Transverse colon (tissue), 4 donors: Measurements from ENCODE around the gene SUPT7L. TPM values are rescaled to one million over a fixed set of nuclear protein-coding genes. Genes with fewer than 3 reads are reported as not detected.
A peak's percentile ranks its signal among the peaks of the same experiment; 100 is the strongest.
"Not testable (repeated sequence)": the region's sequence is repeated elsewhere in the genome, so short reads cannot be mapped to it uniquely, and the experiment has no call there.

Experiments
- DNase-seq: peaks from one replicate; pipeline ENCODE4 v3.0.0-alpha.2; 2019
- H3K27ac ChIP-seq, 4 donors: fragments of 200-600 bp; sonication (generic); 2 replicates each; pipeline ENCODE4 v1.5.1; 2016 to 2018; ENCODE audit warnings: inconsistent platforms in 4 of 4
- H3K27me3 ChIP-seq: fragments of 200-600 bp; sonication (generic); 2 replicates; pipeline ENCODE4 v1.5.1; 2017; ENCODE audit warnings: inconsistent platforms
- H3K36me3 ChIP-seq, 4 donors: fragments of 200-600 bp; sonication (generic); 2 replicates each; pipeline ENCODE4 v1.5.1; 2017 to 2019; ENCODE audit warnings: inconsistent platforms in 4 of 4
- H3K4me1 ChIP-seq, 4 donors: fragments of 200-600 bp; sonication (generic); 2 replicates each; pipeline ENCODE4 v1.5.1; 2017 to 2020; ENCODE audit warnings: inconsistent platforms in 4 of 4
- H3K4me3 ChIP-seq, 4 donors: fragments of 200-600 bp; sonication (generic); 1 replicate in 1 of 4; 2 replicates in 3 of 4; pipeline versions ENCODE4 v1.5.1 to v1.6.1; 2017 to 2019; ENCODE audit warnings: inconsistent platforms in 4 of 4
- H3K9me3 ChIP-seq, 2 donors: fragments of 200-600 bp; sonication (generic); 2 replicates each; pipeline ENCODE4 v1.5.1; 2017 to 2019; ENCODE audit warnings: inconsistent platforms in 2 of 2
- EP300 ChIP-seq: sonication (generic); formaldehyde crosslinking; IDR thresholded peaks from one replicate; pipeline ENCODE4 v1.6.1; 2017; ENCODE audit warnings: antibody characterized with exemption, low read depth
- POLR2A ChIP-seq: fragments of 450-650 bp; IDR thresholded peaks from one replicate; pipeline ENCODE4 v1.6.1; 2016; ENCODE audit warnings: antibody characterized with exemption, mild to moderate bottlenecking, moderate library complexity
- POLR2AphosphoS5 ChIP-seq, 3 donors: sonication (generic); formaldehyde crosslinking; IDR thresholded peaks; one replicate each; pipeline ENCODE4 v1.6.1; 2016; ENCODE audit warnings: antibody characterized with exemption in 3 of 3
- WGBS, 2 donors: methylation state at CpG; one replicate each; pipeline ENCODE4 v1.1.5; 2018; ENCODE audit warnings: low coverage in 1 of 2; 5-methylcytosine and 5-hydroxymethylcytosine counted together
- in situ Hi-C, 4 donors: fragments of 200-750 bp; cut with MboI; loops; one replicate each; pipeline versions ENCODE4 v1.15.0 to v1.15.1; 2017; ENCODE audit warnings: low sequenced_read_pairs in 3 of 4, low pct_ligation_motif_present in 1 of 4, low pct_unique_long_range_greater_than_20kb in 1 of 4
- intact Hi-C: fragments of 100-400 bp; cut with DNase I; formaldehyde crosslinking; loops from one replicate; pipeline ENCODE4 v1.15.1; 2023; ENCODE audit warnings: low total_unique reads
- total RNA-seq, 4 donors: library from RNA; depleted of rRNA; stranded (reverse); fragments of >200 nt; gene quantifications; one replicate each; pipeline ENCODE4 v1.1.0, GENCODE V29; 2016
- TF ChIP-seq, protein P1 (sequence below), 5 experiments: fragments of 200-600 bp in 3 of 5; fragments of 450-650 bp in 2 of 5; sonication (generic) in 3 of 5; IDR thresholded peaks; 1 replicate in 2 of 5; 2 replicates in 3 of 5; pipeline ENCODE4 v1.5.1; 2016 to 2017; ENCODE audit warnings: antibody characterized with exemption in 5 of 5, inconsistent platforms in 3 of 5, mild to moderate bottlenecking in 2 of 5, moderate library complexity in 1 of 5

Gene SUPT7L
- total RNA-seq, 4 donors from 2014 or later: 30.4 to 43.6 (median 38.2) TPM

DNA sequence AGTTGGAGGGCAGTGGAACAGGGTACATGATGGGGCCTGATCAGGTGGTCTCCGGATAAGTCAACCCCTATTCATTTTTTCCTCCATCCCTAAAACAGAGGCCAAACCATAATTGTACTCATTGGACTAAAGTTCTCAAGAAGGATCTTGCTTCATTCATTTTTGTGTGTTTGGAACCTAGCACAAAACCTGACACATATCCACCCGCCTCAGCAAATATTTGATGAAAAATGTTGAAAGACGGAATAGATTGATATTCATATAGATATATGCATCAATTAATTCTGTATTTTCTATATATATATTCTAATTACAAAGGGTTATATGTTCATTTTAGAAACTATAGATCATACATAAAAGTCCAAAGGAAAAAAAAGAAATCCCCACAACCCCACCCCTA is 22.2 kb upstream of the SUPT7L start:
- intact Hi-C loops (no loop called here), in situ Hi-C loops (no loop called here)
- H3K36me3 ChIP-seq: peaks cover 0 to 48% (median 16%) of the 10 kb centered on the region in 4 donors

DNA sequence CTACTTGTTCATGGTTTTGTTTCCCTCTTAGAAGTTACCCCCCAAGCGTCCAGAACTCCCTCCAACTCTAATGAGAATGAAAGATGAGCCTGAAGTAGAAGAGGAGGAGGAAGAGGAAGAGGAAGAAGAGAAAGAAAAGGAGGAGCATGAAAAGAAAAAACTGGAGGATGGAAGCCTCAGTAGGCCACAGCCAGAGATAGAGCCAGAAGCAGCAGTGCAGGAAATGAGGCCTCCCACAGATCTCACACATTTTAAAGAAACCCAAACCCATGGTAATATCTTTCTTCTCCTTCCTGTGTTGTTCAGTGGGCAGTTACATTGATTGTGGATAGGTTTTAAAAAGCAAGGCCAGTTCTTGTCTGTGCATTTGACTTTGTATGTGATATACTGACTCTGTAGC is 21.6 kb upstream of the SUPT7L start:
- H3K27me3 ChIP-seq, H3K9me3 ChIP-seq, H3K27ac ChIP-seq, H3K4me3 ChIP-seq, DNase-seq, intact Hi-C loops, in situ Hi-C loops: not testable (repeated sequence)
- peaks cover 0 to 48% (median 16%) of the 10 kb centered on the region in 4 donors for H3K36me3 ChIP-seq
- WGBS, 2 donors: 75 to 89% methylated on average over 1 of the region's 1 CpG
- H3K4me1 ChIP-seq: peaks cover 0 to 27% (median 11%) of the 10 kb centered on the region in 4 donors

More for the DNA sequence above, 22.2 kb upstream of the SUPT7L start:
- no peaks in the 10 kb centered on the region for H3K27me3 ChIP-seq
- no peak for DNase-seq
- no peaks in the 10 kb centered on the region for H3K9me3 ChIP-seq
- no peak for TF ChIP-seq POLR2AphosphoS5 (IDR thresholded peaks at IDR 0.05)
- TF ChIP-seq POLR2A: no peak
- no peak for TF ChIP-seq EP300
- TF ChIP-seq, protein P1, sequence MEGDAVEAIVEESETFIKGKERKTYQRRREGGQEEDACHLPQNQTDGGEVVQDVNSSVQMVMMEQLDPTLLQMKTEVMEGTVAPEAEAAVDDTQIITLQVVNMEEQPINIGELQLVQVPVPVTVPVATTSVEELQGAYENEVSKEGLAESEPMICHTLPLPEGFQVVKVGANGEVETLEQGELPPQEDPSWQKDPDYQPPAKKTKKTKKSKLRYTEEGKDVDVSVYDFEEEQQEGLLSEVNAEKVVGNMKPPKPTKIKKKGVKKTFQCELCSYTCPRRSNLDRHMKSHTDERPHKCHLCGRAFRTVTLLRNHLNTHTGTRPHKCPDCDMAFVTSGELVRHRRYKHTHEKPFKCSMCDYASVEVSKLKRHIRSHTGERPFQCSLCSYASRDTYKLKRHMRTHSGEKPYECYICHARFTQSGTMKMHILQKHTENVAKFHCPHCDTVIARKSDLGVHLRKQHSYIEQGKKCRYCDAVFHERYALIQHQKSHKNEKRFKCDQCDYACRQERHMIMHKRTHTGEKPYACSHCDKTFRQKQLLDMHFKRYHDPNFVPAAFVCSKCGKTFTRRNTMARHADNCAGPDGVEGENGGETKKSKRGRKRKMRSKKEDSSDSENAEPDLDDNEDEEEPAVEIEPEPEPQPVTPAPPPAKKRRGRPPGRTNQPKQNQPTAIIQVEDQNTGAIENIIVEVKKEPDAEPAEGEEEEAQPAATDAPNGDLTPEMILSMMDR (IDR thresholded peaks at IDR 0.05): no peak
- H3K27ac ChIP-seq: no peak overlapping the region
- WGBS, 2 donors: 94 to 98% methylated on average over 3 of the region's 3 CpGs
- H3K4me3 ChIP-seq: no peak overlapping the region
- H3K4me1 ChIP-seq: peaks cover 0 to 27% (median 11%) of the 10 kb centered on the region in 4 donors

DNA sequence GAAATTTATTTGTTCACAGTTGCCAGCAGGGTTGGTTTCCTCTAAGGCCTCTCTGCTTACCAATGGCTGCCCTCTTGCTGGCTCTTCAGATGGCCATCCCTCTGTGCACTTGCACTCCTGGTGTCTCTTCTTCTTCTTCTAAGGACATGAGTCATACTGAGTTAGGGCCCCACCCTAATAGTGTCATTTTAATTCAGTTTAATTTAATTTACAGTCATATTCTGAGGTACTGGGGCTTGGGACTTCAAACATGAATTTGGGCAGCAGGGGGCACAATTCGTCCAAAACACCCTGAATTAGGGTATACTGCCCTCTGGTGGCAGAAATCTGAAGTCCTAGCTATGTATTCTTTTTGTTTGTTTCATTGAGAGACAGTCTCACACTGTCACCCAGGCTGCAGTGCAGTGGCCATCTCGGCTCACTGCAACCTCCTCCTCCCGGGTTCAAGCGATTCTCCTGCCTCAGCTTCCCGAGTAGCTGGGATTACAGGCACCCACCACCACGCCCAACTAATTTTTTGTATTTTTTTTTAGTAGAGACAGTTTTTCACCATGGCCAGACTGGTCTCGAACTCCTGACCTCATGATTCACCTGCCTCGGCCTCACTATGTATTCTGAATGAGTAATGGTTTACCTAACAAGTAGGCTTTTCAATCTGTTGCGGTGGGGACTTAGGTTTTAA is 20.1 kb upstream of the SUPT7L start:
- whole genome bisulfite sequencing, 2 donors: 36 to 69% methylated on average over 4 to 9 of the region's 9 CpGs
- DNase-seq: peak; percentile 85
- Histone ChIP-seq H3K27me3 (no peaks in the 10 kb centered on the region), H3K4me3 (no peak overlapping the region), H3K4me1 (peaks cover 0 to 27% (median 11%) of the 10 kb centered on the region in 4 donors), H3K9me3 (no peaks in the 10 kb centered on the region), H3K27ac (peak overlapping the region in 2 of 4 donors; percentile 18 to 36), H3K36me3 (peaks cover 0 to 38% (median 17%) of the 10 kb centered on the region in 4 donors)
- intact Hi-C loops: no loop called here
- in situ Hi-C loops: no loop called here
- TF ChIP-seq EP300: no peak
- TF ChIP-seq, protein P1 (IDR thresholded peaks at IDR 0.05): peak; percentile 95 to 99 (median 98)

DNA sequence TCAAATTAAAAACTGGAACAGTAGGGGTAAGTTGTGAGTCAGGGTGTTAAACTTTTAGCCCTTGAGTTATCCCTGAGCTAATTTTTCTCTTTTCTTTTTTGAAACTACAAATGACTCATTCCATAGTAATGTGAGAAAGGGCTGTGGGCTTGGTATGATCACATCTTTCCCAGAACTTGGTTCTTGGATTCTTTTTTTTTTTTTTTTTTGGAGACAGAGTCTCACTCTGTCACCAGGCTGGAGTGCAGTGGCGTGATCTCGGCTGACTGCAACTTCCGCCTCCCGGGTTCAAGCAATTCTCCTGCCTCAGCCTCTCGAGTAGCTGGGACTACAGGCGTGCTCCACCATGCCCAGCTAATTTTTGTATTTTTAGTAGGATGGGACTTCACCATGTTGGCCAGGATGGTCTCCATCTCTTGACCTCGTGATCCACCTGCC is 18.9 kb upstream of the SUPT7L start:
- DNase-seq, H3K4me3 ChIP-seq, in situ Hi-C loops, H3K9me3 ChIP-seq, intact Hi-C loops, H3K27me3 ChIP-seq: not testable (repeated sequence)
- H3K27ac ChIP-seq: peak overlapping the region; percentile 63 to 75 (median 66)
- WGBS, 2 donors: 85 to 90% methylated on average over 6 to 7 of the region's 7 CpGs
- H3K36me3 ChIP-seq: peaks cover 0 to 37% (median 19%) of the 10 kb centered on the region in 4 donors
- peaks cover 0 to 27% (median 11%) of the 10 kb centered on the region in 4 donors for H3K4me1 ChIP-seq

DNA sequence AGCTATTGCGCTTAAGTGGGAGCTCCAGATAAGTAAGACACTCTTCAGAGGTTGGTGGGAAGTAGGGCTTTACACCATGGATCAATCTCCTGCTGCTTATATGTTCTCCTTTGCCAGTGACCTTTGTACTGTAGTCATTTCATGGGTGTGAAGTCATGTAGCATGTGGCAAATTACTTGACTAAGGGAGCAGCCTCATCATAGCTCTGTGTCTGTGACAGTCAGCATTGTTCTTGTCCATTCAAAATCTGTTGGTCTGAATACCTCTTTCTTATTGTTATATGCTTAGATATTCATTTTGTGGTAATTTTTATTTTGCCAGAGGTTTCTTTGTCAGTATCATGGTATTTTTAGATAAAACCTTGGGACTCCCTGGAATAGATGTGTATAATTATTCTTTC is 18.4 kb upstream of the SUPT7L start:
- in situ Hi-C loops: no loop called here
- peaks cover 0 to 42% (median 19%) of the 10 kb centered on the region in 4 donors for H3K36me3 ChIP-seq
- no peak for DNase-seq

More for the DNA sequence above, 18.4 kb upstream of the SUPT7L start:
- no peak overlapping the region for H3K4me3 ChIP-seq
- peaks cover 0 to 27% (median 11%) of the 10 kb centered on the region in 4 donors for H3K4me1 ChIP-seq
- no peaks in the 10 kb centered on the region for H3K27me3 ChIP-seq
- H3K9me3 ChIP-seq: no peaks in the 10 kb centered on the region
- peak overlapping the region; percentile 63 to 75 (median 66) for H3K27ac ChIP-seq
- WGBS, 2 donors: 60 to 75% methylated on average over 1 of the region's 1 CpG
- intact Hi-C loops: no loop called here
- no peak for TF ChIP-seq POLR2A
- TF ChIP-seq POLR2AphosphoS5 (IDR thresholded peaks at IDR 0.05): peak in 1 of 3 donors; percentile 47
